K562 (cell line): ENCODE measurements around the gene STOX1. TPM values are rescaled to one million over a fixed set of nuclear protein-coding genes. Genes with fewer than 3 reads are reported as not detected.
A peak's percentile ranks its signal among the peaks of the same experiment; 100 is the strongest.

Source experiments
- CHD7 ChIP-seq: fragments of 200-600 bp; sonication (generic); IDR thresholded peaks from one replicate; pipeline ENCODE4 v1.6.1; 2012; ENCODE audit warnings: mild to moderate bottlenecking, low read depth, low read length, inconsistent platforms
- HSF4 ChIP-seq: fragments of 250-450 bp; sonication (Bioruptor Pico); IDR thresholded peaks from 2 replicates; pipeline ENCODE4 v2.1.2; 2022; ENCODE audit warnings: mild to moderate bottlenecking, moderate library complexity, borderline replicate concordance
- KLF1 ChIP-seq: fragments of 450-650 bp; IDR thresholded peaks from 2 replicates; pipeline ENCODE4 v1.6.1; 2016; ENCODE audit warnings: missing genetic modification characterization, missing compliant biosample characterization
- MAX ChIP-seq: sonication (generic); formaldehyde crosslinking; IDR thresholded peaks from 2 replicates; pipeline ENCODE4 v1.9.0; 2022; ENCODE audit warnings: mild to moderate bottlenecking, missing genetic modification reagents
- MECOM ChIP-seq: fragments of 250-450 bp; sonication (Bioruptor Pico); IDR thresholded peaks from 2 replicates; pipeline ENCODE4 v1.8.0; 2022; ENCODE audit warnings: inconsistent platforms
- NKRF ChIP-seq: fragments of 450-650 bp; IDR thresholded peaks from 2 replicates; pipeline ENCODE4 v1.6.1; 2016; ENCODE audit warnings: borderline replicate concordance
- SMAD1 ChIP-seq: fragments of 150-350 bp; IDR thresholded peaks from 2 replicates; pipeline ENCODE4 v1.6.1; 2014; ENCODE audit warnings: low read length, low read depth; ENCODE audit not compliant: partially characterized antibody
- SP1 ChIP-seq: sonication (generic); formaldehyde crosslinking; IDR thresholded peaks from 2 replicates; pipeline ENCODE4 v1.8.1; 2022; ENCODE audit warnings: mild to moderate bottlenecking, missing genetic modification reagents
- ZBTB2 ChIP-seq: fragments of 450-650 bp; IDR thresholded peaks from 2 replicates; pipeline ENCODE4 v1.6.1; 2016; ENCODE audit warnings: antibody characterized with exemption
- ZNF436 ChIP-seq: fragments of 250-450, 450-650 bp; sonication (Bioruptor Pico); formaldehyde crosslinking; IDR thresholded peaks from 2 replicates; pipeline ENCODE4 v1.7.0; 2020; ENCODE audit warnings: mild to moderate bottlenecking
- ZNF695 ChIP-seq: fragments of 450-650 bp; formaldehyde crosslinking; IDR thresholded peaks from 2 replicates; pipeline ENCODE4 v1.4.0; 2020; ENCODE audit warnings: mild to moderate bottlenecking, moderate library complexity
- ZNF766 ChIP-seq: fragments of 200-800 bp; sonication (Bioruptor generic); conservative IDR thresholded peaks from 2 replicates; pipeline ENCODE4 v1.6.1; 2016; ENCODE audit warnings: missing genetic modification characterization, missing compliant biosample characterization
- polyA plus RNA-seq, 8 experiments: library from polyadenylated mRNA; depleted of rRNA in 4 of 8; stranded (reverse) in 5 of 8; unstranded in 3 of 8; fragments of >200 nt; fragmentation: Nextera tagmentation in 2 of 8; fragmentation: Illumina TruSeq in 1 of 8; extraction: Ambion mirVana in 2 of 8; extraction: Trizol in 1 of 8; gene quantifications; 2 replicates each; pipeline versions ENCODE4 v1.2.1 to v1.2.3, GENCODE V29; 2011 to 2014; ENCODE audit warnings: inconsistent platforms in 1 of 8, missing spikeins in 1 of 8
- total RNA-seq, 7 experiments: library from RNA; depleted of rRNA in 6 of 7; stranded (reverse); fragments of >200 nt in 6 of 7; fragmentation: Illumina TruSeq in 2 of 7; extraction: Trizol in 2 of 7; gene quantifications; 2 replicates each; pipeline versions ENCODE4 v1.2.1 to v1.2.3, GENCODE V29; 2011 to 2021; ENCODE audit warnings: low replicate concordance in 1 of 7

The STOX1 gene
- total and polyA plus RNA-seq, 9 of the 15 experiments (the other 6 are each of a cell fraction or from before 2014, with no cell fraction given) = 0.09 to 0.87 (median 0.29) TPM

GRCh38 chr10:68900427-68901104, 73.2 kb downstream of the STOX1 start (continued):
- TF ChIP-seq CHD7 (no peak), MECOM (CRISPR knock-in tag) (no peak; the same call in 1 of the 2 replicates), ZNF695 (CRISPR knock-in tag) (0 out of 2 replicates have a peak, but pooled peaks have one; percentile 18), SMAD1 (peak; percentile 5), KLF1 (peak; percentile 81), MAX (CRISPR knock-in tag) (peak; percentile 84), HSF4 (CRISPR knock-in tag) (no peak), ZBTB2 (peak; percentile 56; the same call in 1 of the 2 replicates), SP1 (CRISPR knock-in tag) (peak; percentile 85), ZNF436 (CRISPR knock-in tag) (no peak), ZNF766 (peak; percentile 92), NKRF (0 out of 2 replicates have a peak, but pooled peaks have one; percentile 21)
